Right lung (tissue), 10 donors: Measurements from ENCODE around the gene MTFP1. TPM values are rescaled to one million over a fixed set of nuclear protein-coding genes. Genes with fewer than 3 reads are reported as not detected.

Experiments
- DNase-seq, 2 donors: peaks; one replicate each; pipeline ENCODE4 v3.0.0-alpha.2; 2013
- long read RNA-seq, 8 donors: transcript quantifications; one replicate each; lab custom pipeline, GENCODE V29; 2026
- polyA plus RNA-seq, 5 donors: library from polyadenylated mRNA; unstranded; fragments of 120-200 nt; gene quantifications; one replicate each; pipeline versions ENCODE4 v1.2.1 to v1.2.3, GENCODE V29; 2013; ENCODE audit warnings: inconsistent platforms in 1 of 5, low replicate concordance in 1 of 5; ENCODE audit not compliant: insufficient read length in 5 of 5, insufficient read depth in 1 of 5

The MTFP1 gene, protein sequence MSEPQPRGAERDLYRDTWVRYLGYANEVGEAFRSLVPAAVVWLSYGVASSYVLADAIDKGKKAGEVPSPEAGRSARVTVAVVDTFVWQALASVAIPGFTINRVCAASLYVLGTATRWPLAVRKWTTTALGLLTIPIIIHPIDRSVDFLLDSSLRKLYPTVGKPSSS
- 10 to 100 TPM in 1 of 5 donors, 1 to 10 TPM in 4; 3.8 to 10.7 (median 6.7) TPM for polyA plus RNA-seq
- long read RNA-seq, donor 1, transcript MTFP1-201 (4 exons, 1,370 nt), result major isoform, 5 of 8 reads
- long read RNA-seq, donor 1, partial matches to known transcripts, result 0 of 8 reads
- long read RNA-seq, donor 1, other reads (novel, unspliced or antisense), result 0 of 8 reads
- long read RNA-seq, donor 2, transcript MTFP1-201 (4 exons, 1,370 nt), result major isoform, 5 of 8 reads
- long read RNA-seq, donor 2, partial matches to known transcripts, result 0 of 8 reads
- long read RNA-seq, donor 2, other reads (novel, unspliced or antisense), result 0 of 8 reads
- long read RNA-seq, donor 3, partial matches to known transcripts, result 0 of 4 reads
- long read RNA-seq, donor 3, other reads (novel, unspliced or antisense), result 0 of 4 reads
- long read RNA-seq, donor 4, transcript MTFP1-201 (4 exons, 1,370 nt), result major isoform, 5 of 9 reads
- long read RNA-seq, donor 4, partial matches to known transcripts, result 0 of 9 reads
- long read RNA-seq, donor 4, other reads (novel, unspliced or antisense), result 0 of 9 reads
- long read RNA-seq, donor 5, transcript MTFP1-201 (4 exons, 1,370 nt), result major isoform, 9 of 12 reads
- long read RNA-seq, donor 5, partial matches to known transcripts, result 0 of 12 reads
- long read RNA-seq, donor 5, other reads (novel, unspliced or antisense), result 0 of 12 reads
- long read RNA-seq, donor 6, transcript MTFP1-201 (4 exons, 1,370 nt), result major isoform, 6 of 9 reads
- long read RNA-seq, donor 6, partial matches to known transcripts, result 0 of 9 reads
- long read RNA-seq, donor 6, other reads (novel, unspliced or antisense), result 0 of 9 reads
- long read RNA-seq, donor 7, partial matches to known transcripts, result 0 of 3 reads
- long read RNA-seq, donor 7, other reads (novel, unspliced or antisense), result 0 of 3 reads
- long read RNA-seq, donor 8, partial matches to known transcripts, result 0 of 3 reads
- long read RNA-seq, donor 8, other reads (novel, unspliced or antisense), result 0 of 3 reads

DNA sequence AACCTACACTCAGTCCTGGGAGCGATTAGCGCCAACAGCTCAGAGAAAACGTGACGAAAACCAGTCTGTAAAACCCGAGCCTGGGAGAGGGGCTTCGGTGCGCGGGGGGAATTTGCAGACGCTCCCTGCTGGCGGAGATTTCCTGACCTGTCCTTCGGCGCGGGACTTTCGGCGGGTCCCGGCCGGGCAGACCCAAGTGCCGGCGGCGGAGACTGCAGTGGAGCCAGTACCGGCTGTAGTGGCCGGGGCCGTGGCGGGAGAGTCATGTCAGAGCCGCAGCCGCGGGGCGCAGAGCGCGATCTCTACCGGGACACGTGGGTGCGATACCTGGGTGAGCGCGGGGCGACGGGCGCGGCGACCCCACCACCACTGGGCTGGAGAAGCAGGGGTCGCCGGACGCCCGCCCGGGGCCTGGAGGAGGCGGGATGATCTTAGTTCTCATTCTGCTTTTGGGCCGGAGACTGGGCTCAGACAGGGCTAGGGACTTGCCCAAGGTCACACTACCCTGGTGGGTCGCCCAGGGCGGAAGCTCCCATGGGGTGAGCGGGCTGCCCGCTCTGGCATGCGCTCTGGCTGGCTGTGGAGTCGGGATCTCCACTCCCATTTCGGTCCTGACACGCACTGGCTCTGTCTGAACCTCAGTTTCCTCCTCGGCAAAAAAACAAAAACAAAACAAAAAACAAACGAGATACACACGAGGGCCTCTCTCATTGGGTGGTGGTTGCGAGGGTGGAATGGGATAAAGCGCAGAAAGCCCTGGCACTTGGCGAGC lies at the start of gene MTFP1:
MTFP1 (plus strand) TSS at position 153 of the 772 bp plus-strand sequence; CDS start at position 265, 112 bp downstream.
- peak; percentile 61 to 62 for DNase-seq

DNA sequence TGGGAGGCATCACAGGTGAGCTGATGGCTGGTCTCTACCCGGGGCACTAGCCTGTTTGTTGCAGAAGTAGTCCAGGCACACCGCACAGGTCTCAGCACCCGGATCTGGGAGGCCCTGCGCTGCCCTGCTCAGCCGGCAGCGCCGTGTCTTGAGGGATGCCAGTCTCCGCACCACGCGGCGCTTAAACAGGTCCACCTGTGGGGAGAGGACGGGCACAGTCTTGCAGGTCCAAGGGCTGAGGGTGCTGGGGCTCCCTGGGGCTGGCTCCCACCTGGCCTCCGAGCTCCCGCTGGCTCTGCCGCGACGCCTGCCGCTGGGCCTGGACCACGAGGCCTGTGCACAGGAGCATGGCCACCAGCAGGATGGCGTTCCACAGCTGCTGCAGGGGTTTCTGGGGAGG lies 45.6 kb upstream of the MTFP1 start:
- no peak for DNase-seq

DNA sequence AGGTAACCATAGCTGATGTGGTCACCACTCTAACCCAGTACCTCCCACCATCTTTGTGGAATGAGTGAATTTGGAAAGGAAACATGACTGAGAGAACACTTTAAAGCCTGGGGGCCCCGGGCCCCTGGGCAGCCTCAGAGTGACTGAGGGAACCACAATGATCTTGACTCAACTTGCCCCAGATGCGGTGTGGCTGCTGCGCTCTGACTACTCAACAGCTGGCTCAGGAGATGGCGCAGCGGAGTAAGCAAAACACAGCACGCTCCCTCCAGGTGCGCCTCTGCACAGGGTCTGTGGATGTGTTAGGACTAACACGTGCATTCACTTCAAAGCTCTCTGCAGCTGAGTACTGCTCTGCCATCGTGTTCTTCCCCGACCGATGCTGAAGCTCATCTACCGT lies 44.3 kb upstream of the MTFP1 start:
- DNase-seq, result no peak

DNA sequence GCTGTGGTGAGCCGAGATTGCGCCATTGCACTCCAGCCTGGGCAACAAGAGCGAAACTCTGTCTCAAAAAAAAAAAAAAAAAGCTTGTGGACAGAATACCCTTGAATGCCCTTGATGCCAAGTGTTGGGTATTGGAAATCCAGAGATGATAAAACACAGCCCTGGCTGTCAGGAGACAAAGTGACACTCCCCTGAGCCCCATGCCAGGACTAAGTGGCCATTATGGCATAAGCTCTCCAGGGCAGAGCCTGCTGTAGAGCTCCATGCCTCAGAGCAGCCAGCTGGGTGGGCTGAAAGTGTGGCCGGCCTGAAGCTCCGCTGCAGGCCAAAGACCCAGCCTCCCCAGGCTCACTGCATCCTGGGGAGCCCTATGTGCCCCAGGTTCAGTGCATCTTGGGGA lies 43.2 kb upstream of the MTFP1 start:
- DNase-seq, result no peak

DNA sequence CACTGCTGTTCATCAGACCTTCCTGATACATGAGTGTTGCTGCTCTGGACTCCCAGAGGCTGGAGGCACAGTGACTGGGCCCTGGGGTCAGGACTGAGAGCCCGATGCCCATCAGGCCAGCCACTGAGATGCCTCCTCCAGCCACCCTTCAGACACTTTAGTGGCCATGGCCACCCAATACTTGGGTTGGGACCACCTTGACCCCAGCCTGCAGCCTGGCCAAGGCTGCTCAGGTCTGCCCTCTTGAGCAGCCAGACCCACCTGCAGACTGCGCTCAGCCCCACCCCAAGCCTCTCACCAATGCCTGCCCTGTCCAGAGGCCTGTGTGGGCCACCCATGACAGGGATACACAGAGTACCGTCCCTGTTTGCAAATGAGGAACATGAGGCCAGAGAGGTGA lies 42.5 kb upstream of the MTFP1 start:
- no peak for DNase-seq

DNA sequence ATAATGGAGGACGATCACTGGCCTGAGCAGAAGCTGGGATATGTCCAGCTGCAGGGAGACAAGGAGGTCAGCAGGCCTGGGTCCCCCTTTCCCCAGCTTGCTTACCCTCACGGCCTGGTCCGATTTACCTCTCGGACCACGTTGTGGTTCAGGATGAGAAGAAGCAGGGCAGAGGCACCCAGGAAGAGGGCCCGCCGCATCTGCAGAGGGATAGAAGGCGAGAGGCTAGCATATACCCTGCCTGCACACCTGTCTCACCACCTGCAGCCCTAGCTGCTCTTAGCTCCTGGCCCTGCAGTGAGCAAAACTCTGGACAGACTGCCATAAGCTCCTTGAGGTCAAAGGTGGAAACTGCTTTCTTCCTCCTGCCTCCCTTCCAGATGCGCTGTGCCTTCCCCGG lies 39.6 kb upstream of the MTFP1 start:
- no peak for DNase-seq

DNA sequence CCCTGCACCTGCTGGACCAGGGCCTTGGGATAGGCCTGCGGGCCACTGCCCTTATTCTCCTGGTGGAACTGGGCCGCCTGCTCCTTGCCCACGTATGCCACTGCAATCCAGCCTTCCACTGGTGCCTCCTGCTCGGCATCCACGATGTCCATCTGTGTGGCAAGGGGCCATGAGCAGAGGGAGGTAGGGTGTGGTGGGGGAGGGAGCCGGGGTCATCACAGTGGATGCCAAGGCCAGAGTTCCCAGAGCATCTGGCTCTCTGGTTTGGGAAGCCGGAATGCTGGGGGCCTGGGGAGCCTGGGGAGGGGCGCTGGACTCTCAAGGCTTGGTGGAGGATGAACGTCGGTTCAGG lies 39.0 kb upstream of the MTFP1 start:
- DNase-seq, result no peak

DNA sequence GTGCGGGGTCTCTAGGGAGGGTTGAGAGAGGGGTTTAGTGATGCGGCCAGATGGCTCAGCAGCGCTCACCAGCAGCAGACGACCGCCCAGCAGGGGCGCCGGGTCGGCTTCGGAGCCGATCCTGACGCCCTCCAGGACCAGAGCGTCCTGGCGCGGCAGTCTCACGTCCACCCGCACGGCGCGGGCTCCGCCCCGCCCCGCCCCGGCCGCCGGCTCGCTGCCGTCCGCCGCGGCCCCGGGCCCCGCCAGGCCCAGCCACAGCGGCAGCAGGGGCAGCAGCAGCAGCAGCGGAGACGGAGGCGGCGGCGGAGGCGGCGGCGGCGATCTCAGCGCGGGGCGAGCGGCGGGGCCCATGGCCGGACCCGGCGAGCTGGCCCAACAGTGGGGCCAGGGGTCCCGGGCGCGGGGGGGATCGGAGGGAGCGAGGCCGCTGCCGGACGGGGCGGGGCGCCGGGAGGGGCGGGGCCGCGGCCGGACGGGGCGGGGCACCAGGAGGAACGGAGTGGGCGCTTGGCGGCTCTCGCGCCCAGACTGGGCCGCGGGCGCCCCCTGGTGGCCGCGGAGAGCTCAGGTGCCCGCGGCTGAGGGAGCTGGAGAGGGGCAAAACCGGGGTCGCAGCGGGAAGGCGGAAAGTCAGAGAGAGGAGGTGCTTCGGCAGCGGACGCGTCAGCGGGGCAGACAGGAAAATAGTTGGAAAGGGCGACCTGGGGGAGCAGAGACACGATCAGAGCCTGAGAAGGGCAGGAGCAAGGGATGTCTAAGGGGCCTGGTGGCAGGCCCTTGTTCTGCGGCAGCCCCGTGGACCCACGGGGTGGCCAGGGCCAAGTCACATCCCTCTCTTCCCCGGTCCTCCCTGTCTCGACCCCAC lies 38.4 kb upstream of the MTFP1 start, which contains the start of gene RNF215:
RNF215 (minus strand) TSS at position 452 of the 868 bp plus-strand sequence; CDS start at position 354, 98 bp downstream.
- DNase-seq, result peak; percentile 83 to 84

DNA sequence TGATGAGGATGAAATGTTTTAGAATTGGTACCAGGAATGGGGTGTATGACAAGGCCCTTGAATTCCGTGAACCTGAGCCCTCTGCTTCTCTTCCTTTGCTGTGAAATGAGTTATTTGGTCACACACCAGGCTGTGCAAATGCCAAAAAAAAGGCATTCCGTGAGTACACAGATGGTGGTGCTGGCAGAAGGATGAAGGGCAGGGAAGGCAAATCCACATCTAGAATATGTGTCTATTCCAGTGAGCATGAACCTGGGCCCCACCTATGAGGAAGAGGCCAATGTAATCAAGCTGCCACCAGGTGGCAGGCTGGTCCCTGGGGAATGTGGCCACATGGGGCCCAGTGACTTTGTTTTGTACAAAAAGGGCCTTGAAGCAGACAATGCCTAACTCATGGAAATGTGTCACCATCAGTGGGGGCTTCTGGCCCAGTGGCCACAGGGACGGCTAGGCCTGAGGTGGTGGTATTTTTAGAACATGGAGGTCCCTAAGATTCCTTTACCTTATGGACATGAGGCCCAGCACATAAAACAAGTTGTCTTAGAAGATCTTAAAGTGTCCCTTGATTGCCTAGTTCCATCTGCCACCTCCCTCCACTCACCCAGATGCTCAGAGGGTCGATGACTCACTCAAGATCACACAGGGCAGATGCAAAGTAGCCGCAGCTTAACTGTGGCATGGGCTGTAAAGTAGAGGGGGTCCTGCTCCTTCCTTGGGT lies 34.4 kb upstream of the MTFP1 start:
- DNase-seq, result peak; percentile 38 to 54

DNA sequence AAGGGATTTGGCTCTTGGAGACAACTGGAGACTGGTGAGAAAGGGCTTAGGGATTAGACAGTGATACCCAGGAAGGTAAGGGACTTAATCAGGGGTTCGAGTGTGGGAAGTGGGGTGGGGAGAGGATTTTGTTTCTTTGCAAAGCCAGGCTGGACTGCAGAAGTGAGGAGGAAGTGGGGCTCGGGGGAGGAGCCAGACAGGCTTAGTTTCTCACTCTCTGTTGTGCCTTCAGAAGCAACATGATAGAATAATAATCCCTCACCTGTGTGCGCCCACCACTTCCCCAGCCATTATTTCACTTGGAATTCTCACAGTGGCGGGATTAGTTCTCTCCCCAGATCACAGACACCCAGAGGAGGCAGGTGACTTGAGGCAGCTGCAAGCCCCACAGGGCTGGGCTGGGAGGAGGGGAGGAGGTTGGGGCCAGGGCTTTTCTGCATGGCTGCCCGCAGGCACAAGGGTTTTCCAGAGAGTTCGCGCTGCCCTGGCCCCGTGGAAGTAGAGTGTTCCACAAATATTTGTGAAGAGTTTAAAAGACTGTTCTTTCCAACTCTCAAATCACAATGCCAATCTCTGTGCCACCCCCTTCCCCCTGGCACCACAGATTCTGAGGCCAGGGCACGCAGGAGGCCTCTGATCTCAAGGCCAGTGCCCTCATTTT lies 32.8 kb upstream of the MTFP1 start:
- DNase-seq, result no peak

DNA sequence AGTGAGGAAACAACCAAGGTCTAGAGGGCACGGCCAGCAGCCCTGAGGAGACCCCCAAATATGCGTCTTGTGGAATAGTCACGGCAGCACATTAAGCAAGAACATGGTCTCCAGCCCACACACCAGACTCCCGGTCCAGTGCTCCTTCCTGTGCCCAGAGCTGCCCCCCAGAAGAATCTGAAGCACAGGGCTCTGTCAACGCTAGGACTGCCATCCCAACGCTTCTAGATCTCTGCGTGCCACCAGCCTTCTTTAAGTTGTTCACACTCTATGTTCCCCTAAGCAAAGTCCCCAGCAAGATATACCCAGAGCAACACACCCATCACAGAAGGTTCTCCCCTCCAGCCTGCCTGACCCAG lies 32.3 kb upstream of the MTFP1 start:
- no peak for DNase-seq

DNA sequence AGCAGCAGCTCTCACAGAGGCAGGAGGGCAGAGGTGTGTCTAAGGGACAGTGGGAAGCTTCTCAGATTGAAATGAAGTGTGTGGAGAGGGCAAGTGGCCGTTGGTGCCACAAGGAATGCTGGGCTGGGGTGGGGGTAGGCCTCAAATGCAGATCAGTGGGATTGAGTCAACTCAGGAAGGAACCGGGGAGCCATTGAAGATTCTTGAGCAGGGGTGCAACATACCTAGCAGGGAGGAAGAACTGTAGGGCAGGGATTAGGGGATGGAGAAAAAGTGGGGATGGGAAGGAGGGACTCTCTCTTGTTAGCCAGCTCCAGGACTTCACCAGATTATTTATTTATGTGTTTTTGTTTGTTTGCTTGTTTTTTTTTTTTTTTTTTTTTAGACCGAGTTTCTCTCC lies 31.7 kb upstream of the MTFP1 start:
- no peak for DNase-seq

DNA sequence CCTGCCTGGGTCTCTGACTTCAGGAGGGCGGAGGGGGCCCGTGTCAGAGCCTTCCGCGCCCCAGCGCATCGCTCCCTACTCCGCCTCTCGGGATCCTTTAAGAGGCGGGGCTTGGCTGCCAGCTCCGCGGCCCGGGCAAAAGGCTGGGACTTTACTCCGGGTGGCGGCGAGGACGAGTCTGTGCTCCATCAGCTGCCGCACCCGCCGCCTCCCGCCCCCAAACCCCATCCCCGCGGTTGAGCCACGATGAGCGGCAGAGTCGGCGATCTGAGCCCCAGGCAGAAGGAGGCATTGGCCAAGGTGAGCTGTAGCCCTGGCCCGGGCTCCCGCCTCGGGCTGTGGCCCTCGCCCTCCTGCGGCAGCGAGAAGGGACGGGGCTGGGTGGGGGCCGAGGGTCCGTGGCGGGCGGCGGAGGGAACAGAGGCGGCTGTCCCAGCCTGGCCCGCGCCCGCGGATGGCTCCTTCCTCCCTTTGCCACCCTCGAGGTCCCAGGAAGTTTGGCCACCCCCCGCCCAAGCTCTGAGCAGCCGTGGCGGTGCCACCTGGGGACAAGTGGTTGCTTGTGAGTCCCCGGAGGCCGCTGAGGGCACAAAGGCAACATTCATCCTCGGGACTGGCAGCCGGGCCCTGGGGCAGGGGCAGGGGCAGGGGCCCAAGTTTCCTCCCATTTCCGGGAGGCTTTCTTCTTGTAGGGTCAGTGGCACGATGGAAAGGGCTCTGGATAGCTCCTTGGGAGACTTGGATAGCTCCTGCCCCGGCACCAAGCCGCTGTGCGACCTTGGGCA lies 28.5 kb upstream of the MTFP1 start, which contains the start of gene SEC14L2:
SEC14L2 (plus strand) TSS at position 148 of the 785 bp plus-strand sequence; CDS start at position 247, 99 bp downstream.
- DNase-seq, result peak; percentile 49 to 54

DNA sequence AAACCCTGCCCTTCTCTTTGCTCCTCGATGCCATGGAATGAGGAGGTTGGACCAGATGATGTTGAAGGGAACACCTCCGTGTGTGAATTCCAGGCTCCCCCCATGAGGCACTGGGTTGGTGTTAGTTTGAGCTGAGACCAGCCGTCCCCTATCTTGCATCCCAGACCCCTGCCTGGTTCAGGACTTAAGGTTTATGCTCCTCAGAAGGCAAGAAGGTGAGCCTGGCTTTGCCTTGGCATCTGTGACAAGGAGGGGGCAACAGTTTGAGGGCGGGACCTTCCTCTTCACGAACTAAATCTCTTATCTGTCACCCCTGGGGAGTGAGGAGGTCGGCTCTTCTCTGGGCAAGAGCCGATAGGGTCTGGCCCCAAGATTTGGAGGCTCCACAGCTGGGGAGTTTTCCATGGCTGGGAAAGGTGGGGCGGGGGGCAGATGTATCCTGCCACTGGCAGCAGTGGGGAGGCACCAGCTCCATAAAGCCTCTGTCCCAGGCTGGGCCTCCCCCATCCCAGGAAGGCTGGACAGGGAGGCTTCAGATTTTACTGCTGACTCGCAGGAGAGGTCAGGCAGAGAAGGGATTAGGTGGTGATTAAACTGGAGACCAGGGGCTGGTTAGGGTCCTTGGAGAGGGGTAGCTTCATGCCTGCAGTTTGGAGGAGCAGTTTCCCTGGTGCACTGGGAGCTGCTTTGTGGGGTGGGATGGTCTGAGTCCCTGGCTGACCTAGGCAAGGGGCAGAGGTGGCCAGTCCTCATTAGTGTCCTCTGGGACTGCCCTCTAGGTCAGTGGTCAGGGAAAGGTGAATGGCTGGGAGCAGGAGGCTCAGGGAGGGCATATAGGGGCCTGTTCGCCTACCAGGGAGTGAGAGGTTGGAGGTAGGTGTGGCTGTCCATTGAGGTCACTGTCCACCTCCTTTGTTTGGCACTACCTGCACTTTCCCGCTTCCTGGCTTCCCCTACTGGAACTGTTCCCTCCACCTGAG lies 27.6 kb upstream of the MTFP1 start:
- no peak for DNase-seq

DNA sequence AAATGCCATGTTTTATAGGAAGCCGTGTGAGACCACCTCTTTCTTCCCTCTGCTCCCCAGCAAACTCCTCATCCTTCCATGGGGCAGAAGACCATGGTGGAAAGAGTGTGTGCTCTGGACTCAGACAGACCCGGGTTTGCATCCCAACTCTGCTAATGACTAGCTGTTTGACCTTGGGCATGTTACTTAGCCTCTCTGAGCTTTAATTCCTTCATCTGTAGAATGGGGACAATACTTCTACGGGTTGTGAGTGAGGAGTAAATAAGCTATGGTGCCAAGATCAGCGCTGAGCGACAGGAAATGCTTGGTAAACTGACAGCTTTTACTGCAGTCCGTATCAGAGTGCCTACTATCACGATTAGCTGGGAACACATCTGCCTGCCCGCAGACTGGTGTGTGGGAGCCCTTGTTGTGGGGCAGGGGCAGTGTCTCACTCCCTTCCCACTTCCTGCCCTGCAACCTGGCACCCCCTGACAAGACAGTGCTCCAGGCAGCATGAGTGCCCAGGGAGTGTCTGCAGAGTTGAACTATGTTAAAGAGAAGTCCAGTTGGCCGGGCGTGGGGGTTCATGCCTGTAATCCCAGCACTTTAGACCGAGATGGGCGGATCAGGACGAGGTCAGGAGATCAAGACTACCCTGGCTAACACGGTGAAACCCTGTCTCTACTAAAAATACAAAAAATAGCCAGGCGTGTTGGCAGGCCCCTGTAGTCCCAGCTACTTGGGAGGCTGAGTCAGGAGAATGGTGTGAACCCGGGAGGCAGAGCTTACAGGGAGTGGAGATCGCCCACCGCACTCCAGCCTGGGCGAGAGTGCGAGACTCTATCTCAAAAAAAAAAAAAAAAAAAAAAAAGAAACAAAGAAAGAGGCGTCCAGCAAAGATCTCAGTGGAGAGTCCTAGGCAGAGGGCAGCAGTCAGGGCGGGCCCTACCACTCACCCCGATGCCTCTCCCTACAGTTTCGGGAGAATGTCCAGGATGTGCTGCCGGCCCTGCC lies 26.6 kb upstream of the MTFP1 start:
- no peak for DNase-seq

DNA sequence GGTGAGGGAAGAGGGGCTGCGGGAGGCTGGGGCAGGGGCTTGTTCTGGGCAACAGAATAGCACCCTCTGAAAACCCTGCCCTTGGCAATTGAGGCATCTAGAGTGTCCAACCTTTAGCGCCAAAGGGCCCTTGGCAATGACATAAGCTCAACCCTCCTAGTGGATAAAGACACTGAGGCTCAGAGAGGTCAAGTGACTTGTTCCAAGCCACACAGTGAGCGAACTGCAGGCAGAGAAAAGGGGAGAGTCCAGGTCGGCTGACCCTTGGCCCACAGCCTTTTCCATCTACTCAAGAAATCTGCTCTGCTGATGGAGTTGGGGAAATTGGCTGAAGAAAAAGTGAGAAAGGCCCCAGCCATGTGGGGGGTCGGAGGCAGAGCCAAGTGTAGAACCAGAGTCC lies 25.9 kb upstream of the MTFP1 start:
- DNase-seq, result no peak
